ENCODE data around the gene GPA33.

DNA sequence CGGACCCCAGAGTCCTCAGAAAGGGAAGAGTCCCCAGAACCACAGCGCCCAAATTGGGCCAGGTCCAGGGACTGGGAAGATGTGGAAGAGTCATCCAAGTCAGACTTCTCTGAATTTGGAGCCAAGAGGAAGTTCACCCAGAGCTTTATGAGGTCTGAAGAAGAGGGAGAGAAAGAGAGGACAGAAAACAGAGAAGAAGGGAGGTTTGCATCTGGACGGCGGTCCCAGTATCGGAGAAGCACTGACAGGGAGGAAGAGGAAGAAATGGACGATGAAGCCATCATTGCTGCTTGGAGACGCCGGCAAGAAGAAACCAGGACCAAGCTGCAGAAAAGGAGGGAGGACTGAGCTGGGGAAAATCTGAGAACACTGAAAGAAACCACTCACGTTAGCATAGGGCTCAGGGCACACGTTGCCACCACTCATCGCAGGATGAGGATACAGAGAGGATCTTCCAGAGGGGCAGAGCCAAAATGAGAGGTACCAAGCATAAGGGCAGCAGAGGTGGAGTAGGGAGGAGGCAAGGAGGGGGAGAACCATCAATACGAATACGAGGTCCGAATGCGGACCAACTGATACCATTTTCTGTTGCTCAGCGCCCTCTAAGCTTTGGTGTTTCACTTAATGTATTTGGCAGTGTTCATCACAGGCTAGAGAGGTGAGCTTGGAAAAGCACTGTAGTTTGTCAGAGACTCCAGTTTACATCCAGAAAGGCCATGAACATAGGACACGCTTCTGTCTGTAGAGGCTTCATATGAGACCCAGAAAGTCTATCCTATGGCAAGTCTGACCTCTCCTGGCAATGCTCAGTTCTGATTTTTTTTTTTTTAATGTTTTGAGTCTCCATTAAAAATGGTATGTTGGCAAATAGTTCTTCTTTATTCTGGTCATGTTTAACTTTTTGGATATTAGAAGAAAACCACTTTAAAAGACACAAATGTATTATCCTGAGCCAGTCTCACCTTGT is 38.4 kb upstream of the GPA33 start:
- TF ChIP-seq, protein P1, sequence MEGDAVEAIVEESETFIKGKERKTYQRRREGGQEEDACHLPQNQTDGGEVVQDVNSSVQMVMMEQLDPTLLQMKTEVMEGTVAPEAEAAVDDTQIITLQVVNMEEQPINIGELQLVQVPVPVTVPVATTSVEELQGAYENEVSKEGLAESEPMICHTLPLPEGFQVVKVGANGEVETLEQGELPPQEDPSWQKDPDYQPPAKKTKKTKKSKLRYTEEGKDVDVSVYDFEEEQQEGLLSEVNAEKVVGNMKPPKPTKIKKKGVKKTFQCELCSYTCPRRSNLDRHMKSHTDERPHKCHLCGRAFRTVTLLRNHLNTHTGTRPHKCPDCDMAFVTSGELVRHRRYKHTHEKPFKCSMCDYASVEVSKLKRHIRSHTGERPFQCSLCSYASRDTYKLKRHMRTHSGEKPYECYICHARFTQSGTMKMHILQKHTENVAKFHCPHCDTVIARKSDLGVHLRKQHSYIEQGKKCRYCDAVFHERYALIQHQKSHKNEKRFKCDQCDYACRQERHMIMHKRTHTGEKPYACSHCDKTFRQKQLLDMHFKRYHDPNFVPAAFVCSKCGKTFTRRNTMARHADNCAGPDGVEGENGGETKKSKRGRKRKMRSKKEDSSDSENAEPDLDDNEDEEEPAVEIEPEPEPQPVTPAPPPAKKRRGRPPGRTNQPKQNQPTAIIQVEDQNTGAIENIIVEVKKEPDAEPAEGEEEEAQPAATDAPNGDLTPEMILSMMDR (IDR thresholded peaks at IDR 0.05; ENCODE audit: low read length): 0 out of 2 replicates have a peak, but pooled peaks have one; percentile 18
- no peak for TF ChIP-seq EZH2 (IDR thresholded peaks at IDR 0.05; ENCODE audit: borderline replicate concordance, low read length)
